Cardiac muscle cell (in vitro differentiated cells and primary cell): ENCODE results near the gene ING5. TPM values are rescaled to one million over a fixed set of nuclear protein-coding genes. Genes with fewer than 3 reads are reported as not detected.

ENCODE experiments used
- DNase-seq, 2 donors: peaks; one replicate each; pipeline versions ENCODE4 v3.0.0 to v3.0.0-alpha.2; 2010 to 2017; ENCODE audit warnings: low read depth in 1 of 2, low spot score in 1 of 2
- H3K27ac ChIP-seq: fragments of 200-600 bp; sonication (generic); 2 replicates; pipeline ENCODE4 v1.5.1; 2016
- H3K27me3 ChIP-seq: fragments of 200-600 bp; sonication (generic); 2 replicates; pipeline ENCODE4 v1.6.0; 2016; ENCODE audit warnings: control low read depth
- H3K36me3 ChIP-seq: fragments of 200-600 bp; sonication (generic); 2 replicates; pipeline ENCODE4 v1.5.1; 2016; ENCODE audit warnings: control low read depth
- H3K4me1 ChIP-seq: fragments of 200-600 bp; sonication (generic); 2 replicates; pipeline ENCODE4 v1.8.1; 2017; ENCODE audit warnings: low read depth, mild to moderate bottlenecking, mixed run types
- H3K4me3 ChIP-seq: fragments of 200-600 bp; sonication (generic); 2 replicates; pipeline ENCODE4 v1.5.1; 2016; ENCODE audit warnings: mild to moderate bottlenecking
- H3K9me3 ChIP-seq: fragments of 200-600 bp; sonication (generic); 2 replicates; pipeline ENCODE4 v1.5.1; 2017; ENCODE audit warnings: low read depth, mild to moderate bottlenecking, control low read depth
- polyA plus RNA-seq: library from polyadenylated mRNA; unstranded; fragments of >200 nt; fragmentation: Nextera tagmentation; extraction: Ambion mirVana; gene quantifications from 2 replicates; pipeline ENCODE4 v1.2.1, GENCODE V29; 2016
- total RNA-seq: library from RNA; depleted of rRNA; stranded (reverse); fragments of >200 nt; gene quantifications from 2 replicates; pipeline ENCODE4 v1.2.3, GENCODE V29; 2016
- TF ChIP-seq, protein P1 (sequence below): IDR thresholded peaks from 2 replicates; pipeline ENCODE4 v1.5.1; 2012; ENCODE audit warnings: low read depth, mild to moderate bottlenecking, low read length

The ING5 gene
- total and polyA plus RNA-seq, 2 experiments from 2014 or later, result 16.3 to 53.6 TPM

- Histone ChIP-seq H3K9me3 (no peaks in the 10 kb centered on the region), H3K27me3 (no peaks in the 10 kb centered on the region), H3K27ac (peak overlapping the region; percentile 17), H3K4me1 (no peaks in the 10 kb centered on the region), H3K4me3 (no peak overlapping the region), H3K36me3 (peaks cover 14% of the 10 kb centered on the region)
- no peak for DNase-seq
- TF ChIP-seq, protein P1, sequence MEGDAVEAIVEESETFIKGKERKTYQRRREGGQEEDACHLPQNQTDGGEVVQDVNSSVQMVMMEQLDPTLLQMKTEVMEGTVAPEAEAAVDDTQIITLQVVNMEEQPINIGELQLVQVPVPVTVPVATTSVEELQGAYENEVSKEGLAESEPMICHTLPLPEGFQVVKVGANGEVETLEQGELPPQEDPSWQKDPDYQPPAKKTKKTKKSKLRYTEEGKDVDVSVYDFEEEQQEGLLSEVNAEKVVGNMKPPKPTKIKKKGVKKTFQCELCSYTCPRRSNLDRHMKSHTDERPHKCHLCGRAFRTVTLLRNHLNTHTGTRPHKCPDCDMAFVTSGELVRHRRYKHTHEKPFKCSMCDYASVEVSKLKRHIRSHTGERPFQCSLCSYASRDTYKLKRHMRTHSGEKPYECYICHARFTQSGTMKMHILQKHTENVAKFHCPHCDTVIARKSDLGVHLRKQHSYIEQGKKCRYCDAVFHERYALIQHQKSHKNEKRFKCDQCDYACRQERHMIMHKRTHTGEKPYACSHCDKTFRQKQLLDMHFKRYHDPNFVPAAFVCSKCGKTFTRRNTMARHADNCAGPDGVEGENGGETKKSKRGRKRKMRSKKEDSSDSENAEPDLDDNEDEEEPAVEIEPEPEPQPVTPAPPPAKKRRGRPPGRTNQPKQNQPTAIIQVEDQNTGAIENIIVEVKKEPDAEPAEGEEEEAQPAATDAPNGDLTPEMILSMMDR, result no peak
These were observed 23.4 kb downstream of the ING5 start for GRCh38 chr2:241724975-241725870.

DNA sequence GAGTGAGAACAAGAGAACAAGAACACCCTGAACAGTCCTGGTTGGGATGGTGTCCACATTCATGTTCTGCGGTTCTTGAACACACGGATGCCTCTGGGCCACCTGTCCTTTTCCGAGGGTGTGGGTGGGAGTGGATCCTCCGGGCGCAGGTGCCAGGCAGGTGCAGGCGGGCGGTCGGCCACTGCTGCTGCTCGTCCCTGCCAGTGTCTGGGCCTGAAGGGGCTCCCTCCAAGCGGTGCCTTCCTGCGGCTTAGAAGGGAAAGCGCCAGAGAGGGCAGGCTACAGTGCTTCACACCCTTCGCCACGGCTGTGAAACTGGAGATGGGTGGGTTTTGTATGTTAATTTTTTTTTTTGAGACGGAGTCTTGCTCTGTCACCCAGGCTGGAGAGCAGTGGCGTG, 24.6 kb downstream of the ING5 start:
- TF ChIP-seq, protein P1, result no peak
- Histone ChIP-seq H3K4me1 (no peaks in the 10 kb centered on the region), H3K9me3 (no peaks in the 10 kb centered on the region), H3K27me3 (no peaks in the 10 kb centered on the region), H3K27ac (no peak overlapping the region), H3K36me3 (peaks cover 9% of the 10 kb centered on the region), H3K4me3 (no peak overlapping the region)
- DNase-seq, result no peak

GRCh38 chr2:241728000-241728399, 26.2 kb downstream of the ING5 start:
- no peak for DNase-seq
- Histone ChIP-seq H3K9me3 (no peaks in the 10 kb centered on the region), H3K27me3 (no peaks in the 10 kb centered on the region), H3K4me1 (no peaks in the 10 kb centered on the region), H3K4me3 (no peak overlapping the region), H3K27ac (no peak overlapping the region), H3K36me3 (peaks cover 4% of the 10 kb centered on the region)
- TF ChIP-seq, protein P1, result no peak

GRCh38 chr2:241728627-241729026, 26.8 kb downstream of the ING5 start:
- H3K4me1 ChIP-seq, result no peaks in the 10 kb centered on the region
- peak in 1 of 2 donors; percentile 20 for DNase-seq
- TF ChIP-seq, protein P1, result no peak
- no peak overlapping the region for H3K4me3 ChIP-seq
- H3K27ac ChIP-seq, result no peak overlapping the region
- no peaks in the 10 kb centered on the region for H3K9me3 ChIP-seq
- no peaks in the 10 kb centered on the region for H3K27me3 ChIP-seq
- no peaks in the 10 kb centered on the region for H3K36me3 ChIP-seq

- TF ChIP-seq, protein P1, result no peak
- no peak overlapping the region for H3K27ac ChIP-seq
- DNase-seq, result no peak
- H3K4me1 ChIP-seq, result no peaks in the 10 kb centered on the region
- H3K4me3 ChIP-seq, result no peak overlapping the region
- H3K9me3 ChIP-seq, result no peaks in the 10 kb centered on the region
- H3K27me3 ChIP-seq, result no peaks in the 10 kb centered on the region
- H3K36me3 ChIP-seq, result no peaks in the 10 kb centered on the region
These were observed 28.0 kb downstream of the ING5 start for GRCh38 chr2:241729868-241730267.
